Measurements from ENCODE around the gene NSD2.

Gene NSD2

DNA sequence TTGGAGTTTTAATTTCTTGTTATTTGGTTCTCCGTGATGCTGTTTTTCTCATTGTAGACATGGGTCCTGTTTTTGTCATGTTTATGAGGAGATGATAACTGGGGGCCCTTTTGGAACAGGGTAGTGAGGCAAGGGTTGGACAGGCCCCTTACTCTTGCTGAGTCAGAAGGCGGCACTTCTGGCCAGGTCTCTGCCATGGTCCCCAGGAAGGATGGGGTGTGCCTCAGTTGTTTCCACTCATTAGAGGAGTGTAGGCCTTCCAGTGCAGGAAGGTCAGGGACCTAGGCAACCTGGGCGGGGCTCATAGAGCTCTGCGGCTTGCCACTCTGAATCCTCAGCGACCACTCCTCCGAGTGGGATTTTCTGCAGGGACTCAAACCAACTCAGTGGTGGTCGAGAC, 69.4 kb downstream of the NSD2 start:
- no peak for DNase-seq (ENCODE audit: low read depth)
- TF ChIP-seq, protein P1, sequence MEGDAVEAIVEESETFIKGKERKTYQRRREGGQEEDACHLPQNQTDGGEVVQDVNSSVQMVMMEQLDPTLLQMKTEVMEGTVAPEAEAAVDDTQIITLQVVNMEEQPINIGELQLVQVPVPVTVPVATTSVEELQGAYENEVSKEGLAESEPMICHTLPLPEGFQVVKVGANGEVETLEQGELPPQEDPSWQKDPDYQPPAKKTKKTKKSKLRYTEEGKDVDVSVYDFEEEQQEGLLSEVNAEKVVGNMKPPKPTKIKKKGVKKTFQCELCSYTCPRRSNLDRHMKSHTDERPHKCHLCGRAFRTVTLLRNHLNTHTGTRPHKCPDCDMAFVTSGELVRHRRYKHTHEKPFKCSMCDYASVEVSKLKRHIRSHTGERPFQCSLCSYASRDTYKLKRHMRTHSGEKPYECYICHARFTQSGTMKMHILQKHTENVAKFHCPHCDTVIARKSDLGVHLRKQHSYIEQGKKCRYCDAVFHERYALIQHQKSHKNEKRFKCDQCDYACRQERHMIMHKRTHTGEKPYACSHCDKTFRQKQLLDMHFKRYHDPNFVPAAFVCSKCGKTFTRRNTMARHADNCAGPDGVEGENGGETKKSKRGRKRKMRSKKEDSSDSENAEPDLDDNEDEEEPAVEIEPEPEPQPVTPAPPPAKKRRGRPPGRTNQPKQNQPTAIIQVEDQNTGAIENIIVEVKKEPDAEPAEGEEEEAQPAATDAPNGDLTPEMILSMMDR (IDR thresholded peaks at IDR 0.05; ENCODE audit: control insufficient read depth, extremely low read depth, insufficient read depth) = no peak
- H3K4me3 ChIP-seq (ENCODE audit: low read depth, low read length) = no peak overlapping the region; the same call in 1 of the 2 replicates

DNA sequence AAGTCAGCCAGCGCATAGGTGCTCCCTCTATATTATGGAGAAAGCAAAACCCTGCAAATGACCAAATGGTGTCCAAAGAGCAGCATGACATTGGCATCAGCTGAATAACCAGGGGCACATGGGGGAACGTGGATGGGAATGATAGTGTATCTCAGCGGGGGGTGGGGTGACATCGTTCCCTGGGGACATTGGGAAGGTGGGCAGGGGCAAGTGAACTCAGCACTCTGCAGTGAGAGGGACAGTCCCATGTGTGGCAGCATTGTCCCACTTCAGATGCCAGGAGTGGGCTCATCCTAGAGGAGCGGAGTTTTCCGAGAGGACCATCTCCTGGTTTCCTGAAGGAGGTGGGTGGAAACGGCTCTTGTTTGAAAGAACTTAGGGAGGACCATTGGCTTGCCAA, 72.7 kb downstream of the NSD2 start:
- TF ChIP-seq, protein P1 (IDR thresholded peaks at IDR 0.05; ENCODE audit: control insufficient read depth, extremely low read depth, insufficient read depth) = no peak
- DNase-seq (ENCODE audit: low read depth) = no peak
- no peak overlapping the region for H3K4me3 ChIP-seq (ENCODE audit: low read depth, low read length)

DNA sequence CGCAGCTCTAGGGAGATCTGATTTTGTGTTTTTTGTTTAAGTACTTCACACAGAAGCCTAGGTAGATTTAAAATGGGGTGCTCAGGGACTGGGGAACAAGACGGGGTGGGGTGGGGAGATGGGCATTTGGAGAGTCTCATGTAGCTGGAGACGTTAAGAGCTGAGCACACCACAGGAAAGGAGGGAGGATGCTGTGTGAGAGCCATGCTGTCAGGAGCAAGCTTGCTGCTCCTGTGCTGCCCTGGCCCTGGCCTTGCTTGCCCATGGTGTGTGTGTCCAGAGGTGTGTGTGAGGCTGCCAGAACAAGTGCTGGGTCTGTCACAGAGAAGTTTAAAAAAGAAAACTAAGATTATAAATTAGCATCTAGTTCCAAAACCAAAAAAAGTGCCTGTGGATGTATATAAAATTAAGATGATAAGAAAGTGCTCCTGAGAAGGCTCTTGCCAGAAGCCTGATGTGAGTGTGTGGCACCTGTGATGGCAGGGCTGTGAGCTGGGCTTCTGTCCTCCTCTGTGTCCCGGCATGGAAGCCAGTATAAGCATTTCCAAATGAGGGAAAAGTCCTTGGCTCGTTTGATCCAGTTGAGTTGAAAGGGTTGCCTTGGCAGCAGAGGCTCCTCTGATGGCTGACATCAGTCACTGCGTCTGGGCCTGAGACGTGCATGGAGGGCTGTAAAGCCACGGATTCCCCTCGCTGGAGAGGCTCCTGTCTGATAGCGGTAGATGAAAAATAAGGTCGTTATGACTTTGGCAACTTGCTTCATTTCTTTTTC, 74.1 kb downstream of the NSD2 start:
- TF ChIP-seq, protein P1 (IDR thresholded peaks at IDR 0.05; ENCODE audit: control insufficient read depth, extremely low read depth, insufficient read depth) = no peak
- no peak overlapping the region for H3K4me3 ChIP-seq (ENCODE audit: low read depth, low read length)
- DNase-seq (ENCODE audit: low read depth) = no peak

DNA sequence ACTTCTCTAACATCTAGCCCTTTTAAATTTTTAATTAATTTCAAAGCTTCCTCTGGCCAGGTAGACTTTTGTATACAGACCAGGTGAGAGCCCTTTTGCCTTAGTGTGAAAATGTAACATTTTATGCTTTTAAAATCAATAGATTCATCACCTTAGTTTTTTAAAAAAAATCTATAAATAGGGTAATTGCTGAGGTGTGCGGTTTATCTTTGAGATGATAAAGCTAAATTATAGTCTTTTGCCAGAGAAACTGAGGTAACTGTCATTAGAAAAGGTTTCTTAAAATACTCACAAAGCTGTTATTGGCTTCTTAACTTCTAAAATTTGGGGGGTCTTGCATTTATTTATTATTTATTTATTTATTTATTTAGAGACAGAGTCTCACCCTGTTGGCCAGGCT, 74.7 kb downstream of the NSD2 start:
- H3K4me3 ChIP-seq (ENCODE audit: low read depth, low read length) = no peak overlapping the region
- DNase-seq (ENCODE audit: low read depth) = no peak
- TF ChIP-seq, protein P1 (IDR thresholded peaks at IDR 0.05; ENCODE audit: control insufficient read depth, extremely low read depth, insufficient read depth) = no peak

DNA sequence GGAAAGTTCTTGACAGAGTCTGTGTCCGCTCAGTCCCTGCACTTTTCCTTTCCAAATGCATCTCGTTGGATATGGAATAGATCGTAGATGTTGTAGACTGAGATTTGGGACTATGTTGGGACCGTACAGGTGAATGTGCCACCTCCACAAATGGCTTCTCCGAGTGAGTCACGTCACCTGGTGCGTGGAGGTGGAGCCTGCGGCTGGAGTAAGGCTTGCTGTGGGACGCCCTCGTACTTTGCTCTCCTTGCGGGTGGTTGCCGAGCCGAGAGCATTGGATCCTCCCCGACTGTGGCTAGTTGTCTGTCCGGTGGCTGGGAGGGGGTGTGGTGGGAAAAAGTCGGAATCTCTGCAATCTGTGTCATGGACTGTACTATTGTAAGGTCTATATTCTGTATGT, 77.0 kb downstream of the NSD2 start:
- no peak overlapping the region for H3K4me3 ChIP-seq (ENCODE audit: low read depth, low read length)
- DNase-seq (ENCODE audit: low read depth) = no peak
- TF ChIP-seq, protein P1 (IDR thresholded peaks at IDR 0.05; ENCODE audit: control insufficient read depth, extremely low read depth, insufficient read depth) = no peak

DNA sequence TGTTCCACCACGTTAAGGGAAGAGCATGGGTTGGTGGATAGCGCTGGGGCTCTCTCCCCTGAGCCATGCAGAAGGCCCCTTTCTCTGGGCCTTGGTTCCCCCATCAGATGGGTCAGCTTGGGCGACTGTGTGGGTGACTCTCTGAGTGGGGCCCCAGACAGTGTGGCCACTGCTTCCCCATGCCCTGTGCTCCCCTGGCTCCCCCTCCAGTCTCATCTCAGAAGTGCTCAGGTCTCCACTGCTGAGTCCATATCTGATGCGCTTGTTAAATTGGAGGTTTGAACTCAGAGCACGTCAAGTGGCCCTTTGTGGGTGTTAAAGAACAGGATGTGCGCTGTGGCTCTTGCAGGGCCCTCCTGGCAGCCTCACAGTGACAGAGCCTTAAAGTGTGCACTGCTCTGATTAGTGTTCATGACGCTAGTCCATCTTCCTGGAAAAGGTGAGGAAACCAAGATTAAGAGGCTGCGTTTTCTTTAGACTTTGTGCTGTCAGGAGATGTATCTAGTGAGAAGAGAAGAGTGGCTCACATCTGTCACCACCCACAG, 77.8 kb downstream of the NSD2 start:
- H3K4me3 ChIP-seq (ENCODE audit: low read depth, low read length) = no peak overlapping the region
- TF ChIP-seq, protein P1 (IDR thresholded peaks at IDR 0.05; ENCODE audit: control insufficient read depth, extremely low read depth, insufficient read depth) = no peak
- no peak for DNase-seq (ENCODE audit: low read depth)

DNA sequence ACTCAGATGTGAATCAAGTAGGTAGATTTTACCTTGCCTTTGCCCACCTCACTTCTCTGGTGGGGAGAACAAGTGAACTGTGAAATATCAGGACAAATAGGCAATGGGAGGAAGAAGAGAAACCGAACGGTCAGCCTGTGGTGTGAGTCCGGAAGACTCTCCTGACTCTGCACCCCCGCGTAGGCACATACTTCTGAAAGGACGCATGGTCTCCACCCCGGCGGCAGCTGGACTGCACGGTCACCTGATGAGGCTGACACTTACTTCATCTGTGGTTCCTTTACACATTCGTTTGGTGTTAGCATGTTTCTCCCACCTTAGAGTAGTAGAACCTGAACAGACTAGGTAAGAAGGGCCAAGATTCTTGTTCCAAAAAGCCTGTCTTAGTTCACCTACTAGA, 79.2 kb downstream of the NSD2 start:
- TF ChIP-seq, protein P1 (IDR thresholded peaks at IDR 0.05; ENCODE audit: control insufficient read depth, extremely low read depth, insufficient read depth) = no peak
- DNase-seq (ENCODE audit: low read depth) = no peak
- H3K4me3 ChIP-seq (ENCODE audit: low read depth, low read length) = no peak overlapping the region
